A673 (cell line): ENCODE measurements around the gene FRMD4A.

Source experiments
- CTCF ChIP-seq: fragments of 300-800, 200-600 bp; sonication (generic); conservative IDR thresholded peaks from 2 replicates; pipeline ENCODE4 v1.5.1; 2017; ENCODE audit warnings: low read depth, mild to moderate bottlenecking, antibody characterized with exemption, low read length, moderate library complexity, mixed read lengths
- EZH2 ChIP-seq: fragments of 200-600 bp; sonication (generic); IDR thresholded peaks from 2 replicates; pipeline ENCODE4 v1.6.1; 2017; ENCODE audit warnings: borderline replicate concordance, low read depth, mild to moderate bottlenecking, mixed read lengths, antibody characterized with exemption, low read length; ENCODE audit not compliant: poor library complexity, severe bottlenecking

DNA sequence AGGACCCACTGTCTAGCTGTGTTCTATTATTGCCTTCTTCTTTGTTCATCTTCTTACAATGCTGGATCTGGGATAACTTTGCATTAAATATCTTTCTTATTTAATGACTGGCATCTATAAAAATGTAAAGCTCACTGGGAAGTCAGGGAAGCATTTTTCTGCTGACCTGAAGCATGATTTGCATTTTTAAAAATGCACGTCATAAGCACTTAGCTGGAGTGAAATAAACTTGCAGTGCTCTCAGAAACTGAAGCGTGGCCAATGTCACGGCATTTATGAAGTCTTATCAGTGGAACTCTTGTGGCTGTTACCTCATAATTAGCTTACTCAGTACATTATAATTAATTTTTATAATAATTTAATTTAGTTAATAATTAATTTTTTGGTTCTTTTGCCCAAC is 59.1 kb downstream of the FRMD4A start:
- TF ChIP-seq EZH2 (no peak), CTCF (no peak)
